OCI-LY1 (cell line): Measurements from ENCODE around the gene UCKL1.

Experiments
- H2AFZ ChIP-seq: fragments of 200-600 bp; sonication (generic), shearing (Covaris generic); 2 replicates; pipeline ENCODE4 v1.6.0; 2014; ENCODE audit warnings: antibody characterized with exemption, mild to moderate bottlenecking, low read length
- H3F3A ChIP-seq: fragments of 200-600 bp; sonication (generic), shearing (Covaris generic); 2 replicates; pipeline ENCODE4 v1.6.0; 2014; ENCODE audit warnings: mild to moderate bottlenecking, antibody characterized with exemption, low read length, moderate library complexity; ENCODE audit not compliant: insufficient read depth
- H3K27ac ChIP-seq: fragments of 200-600 bp; sonication (generic); 2 replicates; pipeline ENCODE4 v1.5.1; 2014; ENCODE audit warnings: low read length, mixed run types, mild to moderate bottlenecking, low read depth; ENCODE audit not compliant: poor library complexity, severe bottlenecking
- H3K27me3 ChIP-seq: fragments of 200-600 bp; sonication (generic); 2 replicates; pipeline ENCODE4 v1.6.0; 2014; ENCODE audit warnings: antibody characterized with exemption, mild to moderate bottlenecking, low read length, moderate library complexity; ENCODE audit not compliant: insufficient read depth
- H3K36me3 ChIP-seq: fragments of 200-600 bp; sonication (generic); 2 replicates; pipeline ENCODE4 v1.6.1; 2014; ENCODE audit warnings: mild to moderate bottlenecking, antibody characterized with exemption, low read length, moderate library complexity, mixed read lengths; ENCODE audit not compliant: insufficient read depth
- H3K4me1 ChIP-seq: fragments of 200-600 bp; sonication (generic); 2 replicates; pipeline ENCODE4 v1.5.1; 2014; ENCODE audit warnings: mild to moderate bottlenecking, low read length, moderate library complexity; ENCODE audit not compliant: insufficient read depth, severe bottlenecking
- H3K4me2 ChIP-seq: fragments of 200-600 bp; sonication (generic), shearing (Covaris generic); 2 replicates; pipeline ENCODE4 v1.6.1; 2014; ENCODE audit warnings: low read length
- H3K4me3 ChIP-seq: fragments of 200-600 bp; sonication (generic); 2 replicates; pipeline ENCODE4 v1.5.1; 2014; ENCODE audit warnings: low read length, low read depth, mild to moderate bottlenecking, mixed read lengths; ENCODE audit not compliant: poor library complexity, severe bottlenecking
- H3K79me2 ChIP-seq: fragments of 200-600 bp; shearing (Covaris generic); 2 replicates; pipeline ENCODE4 v1.6.1; 2016; ENCODE audit warnings: mixed run types, low read length, mixed read lengths; ENCODE audit not compliant: insufficient read depth
- H3K9ac ChIP-seq: fragments of 200-600 bp; sonication (generic), shearing (Covaris generic); 2 replicates; pipeline ENCODE4 v1.6.1; 2014; ENCODE audit warnings: mild to moderate bottlenecking, low read length, mixed read lengths
- H3K9me2 ChIP-seq: fragments of 200-600 bp; sonication (generic), shearing (Covaris generic); 2 replicates; pipeline ENCODE4 v1.6.1; 2014; ENCODE audit warnings: low read depth, mild to moderate bottlenecking, low read length, mixed read lengths
- H3K9me3 ChIP-seq: fragments of 200-600 bp; shearing (Covaris generic); 2 replicates; pipeline ENCODE4 v1.6.1; 2014; ENCODE audit warnings: low read length, mixed read lengths
- H4K20me1 ChIP-seq: fragments of 200-600 bp; sonication (generic), shearing (Covaris generic); 2 replicates; pipeline ENCODE4 v1.6.0; 2016; ENCODE audit warnings: mild to moderate bottlenecking, low read length; ENCODE audit not compliant: insufficient read depth
- EZH2 ChIP-seq: fragments of 200-600 bp; sonication (generic), shearing (Covaris generic); IDR thresholded peaks from 2 replicates; pipeline ENCODE4 v1.8.0; 2017; ENCODE audit warnings: borderline replicate concordance, mixed run types, mild to moderate bottlenecking, antibody characterized with exemption, low read length, moderate library complexity, mixed read lengths
- TF ChIP-seq, protein P1 (sequence below): fragments of 200-600 bp; sonication (generic), shearing (Covaris generic); IDR thresholded peaks from 2 replicates; pipeline ENCODE4 v1.5.1; 2017; ENCODE audit warnings: mild to moderate bottlenecking, antibody characterized with exemption, low read length, moderate library complexity, mixed read lengths

The UCKL1 gene

DNA sequence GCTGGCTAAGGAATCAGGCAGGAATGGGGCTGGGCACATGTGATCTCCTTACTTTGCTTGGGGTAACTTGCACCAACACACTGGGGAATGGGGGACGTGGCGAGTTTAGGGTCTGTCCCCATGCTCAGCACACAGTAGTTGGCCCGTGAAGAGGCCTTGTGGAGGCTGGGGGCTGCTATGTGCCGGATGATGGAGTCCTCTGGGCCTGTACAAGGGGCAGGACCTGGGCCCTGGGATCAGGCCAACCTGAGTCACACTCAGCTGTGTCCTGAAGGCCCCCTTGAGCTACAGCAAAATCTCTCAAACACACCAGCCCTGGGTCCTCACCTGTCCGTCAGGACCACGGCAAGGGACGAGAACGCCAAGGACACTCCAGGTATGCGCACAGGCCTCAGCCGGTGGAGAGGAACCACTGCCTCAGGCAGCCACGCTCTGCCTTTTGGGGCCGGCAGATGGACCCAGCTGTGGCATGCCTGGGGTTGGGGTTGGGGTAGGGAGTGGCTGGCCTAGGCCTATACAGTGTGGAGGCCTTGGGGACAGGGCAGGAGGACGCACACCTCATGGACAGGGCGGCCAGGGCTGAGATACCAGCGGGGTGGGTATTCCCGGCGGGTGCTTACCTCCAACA is 11.1 kb downstream of the UCKL1 start:
- TF ChIP-seq EZH2: no peak
- TF ChIP-seq, protein P1, sequence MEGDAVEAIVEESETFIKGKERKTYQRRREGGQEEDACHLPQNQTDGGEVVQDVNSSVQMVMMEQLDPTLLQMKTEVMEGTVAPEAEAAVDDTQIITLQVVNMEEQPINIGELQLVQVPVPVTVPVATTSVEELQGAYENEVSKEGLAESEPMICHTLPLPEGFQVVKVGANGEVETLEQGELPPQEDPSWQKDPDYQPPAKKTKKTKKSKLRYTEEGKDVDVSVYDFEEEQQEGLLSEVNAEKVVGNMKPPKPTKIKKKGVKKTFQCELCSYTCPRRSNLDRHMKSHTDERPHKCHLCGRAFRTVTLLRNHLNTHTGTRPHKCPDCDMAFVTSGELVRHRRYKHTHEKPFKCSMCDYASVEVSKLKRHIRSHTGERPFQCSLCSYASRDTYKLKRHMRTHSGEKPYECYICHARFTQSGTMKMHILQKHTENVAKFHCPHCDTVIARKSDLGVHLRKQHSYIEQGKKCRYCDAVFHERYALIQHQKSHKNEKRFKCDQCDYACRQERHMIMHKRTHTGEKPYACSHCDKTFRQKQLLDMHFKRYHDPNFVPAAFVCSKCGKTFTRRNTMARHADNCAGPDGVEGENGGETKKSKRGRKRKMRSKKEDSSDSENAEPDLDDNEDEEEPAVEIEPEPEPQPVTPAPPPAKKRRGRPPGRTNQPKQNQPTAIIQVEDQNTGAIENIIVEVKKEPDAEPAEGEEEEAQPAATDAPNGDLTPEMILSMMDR: no peak
- no peaks in the 10 kb centered on the region for H4K20me1 ChIP-seq
- no peaks in the 10 kb centered on the region for H3K79me2 ChIP-seq

DNA sequence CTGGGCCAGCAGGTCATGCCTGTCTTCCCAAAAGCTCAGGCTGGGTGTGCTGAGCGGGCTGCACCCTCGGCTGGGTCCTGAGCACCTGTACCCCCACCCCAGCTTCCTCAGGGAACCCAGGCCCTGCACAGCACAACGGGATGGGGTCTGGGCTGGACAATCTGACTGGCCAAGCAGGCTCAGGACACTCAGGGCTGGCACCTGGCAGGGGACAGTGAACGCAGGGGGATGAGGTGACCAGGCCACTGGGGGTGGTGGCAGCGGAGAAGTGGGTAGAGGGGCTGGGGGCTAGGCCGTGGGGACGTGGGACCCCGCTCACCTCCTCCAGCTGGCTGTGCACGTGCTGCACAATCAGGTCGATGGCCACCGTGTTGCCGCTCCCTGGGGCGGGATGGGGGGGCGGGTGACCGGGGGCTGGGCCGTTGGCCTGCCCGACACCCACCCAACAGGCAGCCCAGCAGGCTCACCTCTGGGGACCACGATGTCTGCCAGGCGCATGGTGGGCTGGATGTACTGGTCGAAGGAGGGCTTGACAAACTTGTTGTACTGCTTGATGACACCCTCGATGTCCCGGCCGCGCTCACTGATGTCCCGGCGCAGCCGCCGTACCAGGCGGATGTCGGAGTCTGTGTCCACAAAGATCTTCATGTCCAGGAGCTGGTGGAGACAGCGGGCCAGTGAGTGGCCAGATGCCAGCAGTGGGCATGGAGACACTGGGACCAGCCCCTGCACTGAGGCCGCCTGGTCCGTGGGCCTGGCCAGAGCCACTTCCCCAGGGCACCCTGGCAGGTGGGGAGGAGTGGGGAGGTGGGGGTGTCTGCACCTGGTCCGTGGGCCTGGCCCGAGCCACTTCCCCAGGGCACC is 11.9 kb downstream of the UCKL1 start:
- no peak overlapping the region for H3K4me2 ChIP-seq
- no peak overlapping the region for H3K27ac ChIP-seq
- H2AFZ ChIP-seq: no peak overlapping the region
- peaks cover 40% of the 10 kb centered on the region for H3K36me3 ChIP-seq
- no peaks in the 10 kb centered on the region for H3K79me2 ChIP-seq
- no peaks in the 10 kb centered on the region for H3K27me3 ChIP-seq
- H3K9me3 ChIP-seq: no peaks in the 10 kb centered on the region
- H4K20me1 ChIP-seq: no peaks in the 10 kb centered on the region
- H3K4me1 ChIP-seq: peaks cover 23% of the 10 kb centered on the region
- H3F3A ChIP-seq: no peaks in the 10 kb centered on the region
- TF ChIP-seq EZH2: no peak
- TF ChIP-seq, protein P1: no peak
- no peaks in the 10 kb centered on the region for H3K9me2 ChIP-seq
- H3K9ac ChIP-seq: no peak overlapping the region
- no peak overlapping the region for H3K4me3 ChIP-seq

More for the DNA sequence above, 11.1 kb downstream of the UCKL1 start:
- Histone ChIP-seq H3K4me1 (peaks cover 31% of the 10 kb centered on the region), H3K4me2 (no peak overlapping the region), H3K9me2 (no peaks in the 10 kb centered on the region), H3K9ac (no peak overlapping the region), H2AFZ (no peak overlapping the region), H3K4me3 (no peak overlapping the region), H3K9me3 (no peaks in the 10 kb centered on the region), H3K36me3 (peaks cover 36% of the 10 kb centered on the region), H3K27me3 (no peaks in the 10 kb centered on the region), H3F3A (no peaks in the 10 kb centered on the region), H3K27ac (no peak overlapping the region)

DNA sequence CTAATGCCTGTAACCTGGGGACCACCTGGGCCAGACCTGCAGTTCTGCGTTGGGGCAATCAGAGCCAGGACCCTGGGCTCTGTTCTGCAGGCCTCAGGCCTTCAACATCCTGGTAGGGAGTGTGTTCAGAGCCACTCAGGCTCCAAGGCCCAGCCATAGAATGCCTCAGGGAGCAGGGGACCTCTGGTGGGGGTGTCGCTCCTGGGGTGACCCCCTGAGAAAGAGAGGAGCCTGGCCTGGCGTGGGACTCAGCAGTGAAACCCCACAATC is 12.5 kb downstream of the UCKL1 start:
- Histone ChIP-seq H2AFZ (no peak overlapping the region), H3K27ac (no peak overlapping the region), H3K9me3 (no peaks in the 10 kb centered on the region), H3K4me3 (no peak overlapping the region), H3K9ac (no peak overlapping the region), H3K4me1 (peaks cover 17% of the 10 kb centered on the region), H3K27me3 (no peaks in the 10 kb centered on the region), H3F3A (no peaks in the 10 kb centered on the region), H3K79me2 (no peaks in the 10 kb centered on the region), H3K36me3 (peaks cover 45% of the 10 kb centered on the region), H3K9me2 (no peaks in the 10 kb centered on the region), H4K20me1 (no peaks in the 10 kb centered on the region), H3K4me2 (no peak overlapping the region)
- TF ChIP-seq, protein P1: no peak
- no peak for TF ChIP-seq EZH2
